ENCODE measurements around the gene VRK2. TPM values are rescaled to one million over a fixed set of nuclear protein-coding genes. Genes with fewer than 3 reads are reported as not detected.
"Not testable (repeated sequence)": the region's sequence is repeated elsewhere in the genome, so short reads cannot be mapped to it uniquely, and the experiment has no call there.

The VRK2 gene
- total RNA-seq, 2 donors from 2014 or later = 18.1 to 19.2 TPM

DNA sequence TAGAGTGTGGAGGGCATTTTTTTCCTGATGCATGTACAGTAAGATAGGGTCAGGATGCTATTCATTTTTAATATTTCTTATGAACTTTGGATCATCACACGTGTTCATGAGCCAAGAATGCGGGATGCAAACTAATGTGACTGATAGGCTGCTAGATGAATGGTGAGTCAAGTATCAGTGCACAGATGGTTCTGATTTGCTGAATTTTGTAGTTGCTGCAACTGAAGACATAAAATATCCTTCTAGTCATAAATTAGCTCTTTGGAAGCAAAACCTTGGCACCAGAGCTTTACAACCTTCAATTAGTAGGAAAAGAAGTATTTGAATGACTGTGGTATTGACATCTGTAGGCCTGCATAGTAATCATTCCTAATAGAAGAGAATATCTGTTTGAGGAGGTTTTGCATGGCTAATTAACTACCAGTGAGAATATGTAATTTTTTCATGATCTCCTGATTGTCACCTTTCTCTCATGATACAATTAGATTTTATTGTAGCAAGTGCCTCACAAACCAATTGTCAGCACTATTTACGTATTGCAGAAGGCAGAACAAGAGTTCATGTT is 94.0 kb downstream of the VRK2 start:
- no peaks in the 10 kb centered on the region for H3K9me3 ChIP-seq
- H3K36me3 ChIP-seq = no peaks in the 10 kb centered on the region
- 78% methylated on average over 3 of the region's 3 CpGs for WGBS
- no peaks in the 10 kb centered on the region for H3K27me3 ChIP-seq (replicated peaks; ENCODE audit: insufficient read depth)
- TF ChIP-seq, protein P1, sequence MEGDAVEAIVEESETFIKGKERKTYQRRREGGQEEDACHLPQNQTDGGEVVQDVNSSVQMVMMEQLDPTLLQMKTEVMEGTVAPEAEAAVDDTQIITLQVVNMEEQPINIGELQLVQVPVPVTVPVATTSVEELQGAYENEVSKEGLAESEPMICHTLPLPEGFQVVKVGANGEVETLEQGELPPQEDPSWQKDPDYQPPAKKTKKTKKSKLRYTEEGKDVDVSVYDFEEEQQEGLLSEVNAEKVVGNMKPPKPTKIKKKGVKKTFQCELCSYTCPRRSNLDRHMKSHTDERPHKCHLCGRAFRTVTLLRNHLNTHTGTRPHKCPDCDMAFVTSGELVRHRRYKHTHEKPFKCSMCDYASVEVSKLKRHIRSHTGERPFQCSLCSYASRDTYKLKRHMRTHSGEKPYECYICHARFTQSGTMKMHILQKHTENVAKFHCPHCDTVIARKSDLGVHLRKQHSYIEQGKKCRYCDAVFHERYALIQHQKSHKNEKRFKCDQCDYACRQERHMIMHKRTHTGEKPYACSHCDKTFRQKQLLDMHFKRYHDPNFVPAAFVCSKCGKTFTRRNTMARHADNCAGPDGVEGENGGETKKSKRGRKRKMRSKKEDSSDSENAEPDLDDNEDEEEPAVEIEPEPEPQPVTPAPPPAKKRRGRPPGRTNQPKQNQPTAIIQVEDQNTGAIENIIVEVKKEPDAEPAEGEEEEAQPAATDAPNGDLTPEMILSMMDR (IDR thresholded peaks at IDR 0.05) = no peak
- TF ChIP-seq POLR2AphosphoS5 (IDR thresholded peaks at IDR 0.05) = no peak
- TF ChIP-seq POLR2A (IDR thresholded peaks at IDR 0.05) = no peak
- H3K4me1 ChIP-seq (replicated peaks) = no peaks in the 10 kb centered on the region
- H3K4me3 ChIP-seq = no peak overlapping the region
- H3K27ac ChIP-seq = no peak overlapping the region
- no peak for DNase-seq (ENCODE audit: low spot score)
- intact Hi-C loops (cut with DNase I) = no loop called here

DNA sequence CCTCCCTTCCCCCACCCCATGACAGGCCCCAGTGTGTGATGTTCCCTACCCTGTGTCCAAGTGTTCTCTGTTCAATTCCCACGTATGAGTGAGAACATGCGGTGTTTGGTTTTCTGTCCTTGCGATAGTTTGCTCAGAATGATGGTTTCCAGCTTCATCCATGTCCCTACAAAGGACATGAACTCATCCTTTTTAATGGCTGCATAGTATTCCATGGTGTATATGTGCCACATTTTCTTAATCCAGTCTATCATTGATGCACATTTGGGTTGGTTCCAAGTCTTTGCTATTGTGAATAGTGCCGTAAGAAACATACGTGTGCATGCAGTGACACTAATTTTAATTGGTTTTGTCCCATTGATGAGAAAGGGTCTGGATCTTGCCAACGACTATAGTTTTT is 99.2 kb downstream of the VRK2 start:
- DNase-seq (ENCODE audit: low spot score); H3K4me3 ChIP-seq; H3K27me3 ChIP-seq (replicated peaks; ENCODE audit: insufficient read depth); intact Hi-C loops (cut with DNase I); H3K4me1 ChIP-seq (replicated peaks); H3K9me3 ChIP-seq; H3K36me3 ChIP-seq; H3K27ac ChIP-seq: not testable (repeated sequence)
- WGBS = 98% methylated on average over 6 of the region's 6 CpGs

DNA sequence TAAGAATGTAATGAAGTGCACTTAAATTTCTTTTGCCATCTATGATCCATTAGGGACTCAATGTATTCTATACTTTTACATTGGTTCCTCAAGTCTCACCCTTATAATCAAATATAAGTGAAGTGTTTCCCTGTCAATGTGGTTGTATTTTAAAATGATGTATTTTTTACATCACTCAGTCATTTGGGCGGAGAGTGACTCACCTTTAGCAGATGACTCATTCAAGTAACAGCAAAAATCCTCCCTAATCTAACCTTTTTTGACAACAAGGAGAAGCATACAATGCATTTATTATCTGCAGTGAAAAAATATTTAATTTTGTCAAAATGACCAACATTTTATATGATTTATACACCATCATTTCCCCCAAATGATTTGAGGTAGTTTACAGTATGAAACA is 100.1 kb downstream of the VRK2 start:
- H3K4me1 ChIP-seq (replicated peaks) = no peaks in the 10 kb centered on the region
- H3K27ac ChIP-seq = no peak overlapping the region
- H3K9me3 ChIP-seq = no peaks in the 10 kb centered on the region
- H3K36me3 ChIP-seq = peaks cover 0 to 2% of the 10 kb centered on the region in 2 donors
- WGBS = 89% methylated on average over 1 of the region's 1 CpG
- no peak for TF ChIP-seq POLR2AphosphoS5 (IDR thresholded peaks at IDR 0.05)
- TF ChIP-seq, protein P1 (IDR thresholded peaks at IDR 0.05) = no peak
- TF ChIP-seq POLR2A (IDR thresholded peaks at IDR 0.05) = no peak
- H3K27me3 ChIP-seq (replicated peaks; ENCODE audit: insufficient read depth) = no peaks in the 10 kb centered on the region
- no peak for DNase-seq (ENCODE audit: low spot score)
- no peak overlapping the region for H3K4me3 ChIP-seq
- intact Hi-C loops (cut with DNase I) = no loop called here

DNA sequence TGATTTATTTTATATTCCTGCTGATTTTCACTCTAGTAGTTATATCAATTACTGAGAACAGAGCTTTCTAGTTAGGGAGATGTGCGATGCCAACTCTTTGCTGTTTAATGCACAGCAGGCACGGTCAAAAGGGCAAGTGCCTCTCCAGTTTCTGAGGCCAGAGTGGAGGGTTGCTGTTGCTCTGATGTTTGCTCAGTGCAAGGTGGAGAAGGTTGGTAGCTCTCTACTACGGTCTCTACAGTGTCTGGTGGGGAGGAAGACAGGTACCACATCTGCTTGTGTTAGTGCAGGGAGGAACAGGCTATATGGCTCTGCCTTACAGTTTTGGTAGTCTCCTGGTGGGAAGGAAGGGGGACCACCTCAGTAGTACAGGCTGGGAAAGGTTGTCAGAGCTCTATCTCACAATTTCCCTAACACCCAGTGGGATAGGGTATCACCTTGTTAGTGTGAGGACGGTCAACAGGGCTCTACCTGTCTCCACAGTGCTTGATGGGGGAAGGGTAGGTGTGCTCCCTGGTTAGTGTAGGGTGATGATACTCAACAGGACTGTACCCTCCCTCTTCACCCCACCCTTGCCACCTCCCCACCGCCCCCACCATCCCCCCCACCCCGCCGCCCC is 108.7 kb downstream of the VRK2 start:
- no peak overlapping the region for H3K27ac ChIP-seq
- WGBS = 91% methylated on average over 7 of the region's 7 CpGs
- H3K4me3 ChIP-seq = no peak overlapping the region
- no peak for TF ChIP-seq POLR2AphosphoS5 (IDR thresholded peaks at IDR 0.05)
- no peaks in the 10 kb centered on the region for H3K4me1 ChIP-seq (replicated peaks)
- intact Hi-C loops (cut with DNase I) = no loop called here
- DNase-seq (ENCODE audit: low spot score) = no peak
- no peaks in the 10 kb centered on the region for H3K36me3 ChIP-seq
- H3K27me3 ChIP-seq (replicated peaks; ENCODE audit: insufficient read depth) = no peaks in the 10 kb centered on the region
- no peaks in the 10 kb centered on the region for H3K9me3 ChIP-seq

DNA sequence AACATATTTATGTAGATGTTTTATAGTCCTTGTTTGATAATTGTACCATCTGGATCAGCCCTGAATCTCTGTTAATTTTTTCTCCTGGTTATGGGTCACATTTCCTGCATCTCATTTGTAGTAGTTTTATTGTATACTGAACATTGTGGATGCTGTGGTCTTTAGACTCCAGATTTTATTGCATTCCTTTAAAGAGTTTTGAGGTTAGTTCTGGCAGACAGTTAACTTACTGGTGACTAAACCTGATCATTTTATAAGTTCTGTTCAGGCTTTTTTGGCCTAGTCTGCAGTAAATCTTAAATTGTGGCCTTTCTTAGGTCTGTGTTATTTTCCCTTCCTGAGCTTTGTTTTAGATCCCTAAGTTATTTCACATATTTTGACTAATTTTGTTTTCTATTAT is 110.2 kb downstream of the VRK2 start:
- Histone ChIP-seq H3K4me3 (no peak overlapping the region), H3K27ac (no peak overlapping the region), H3K36me3 (no peaks in the 10 kb centered on the region), H3K27me3 (replicated peaks; ENCODE audit: insufficient read depth) (no peaks in the 10 kb centered on the region), H3K9me3 (no peaks in the 10 kb centered on the region), H3K4me1 (replicated peaks) (no peaks in the 10 kb centered on the region)
- intact Hi-C loops (cut with DNase I) = no loop called here
- TF ChIP-seq, protein P1 (IDR thresholded peaks at IDR 0.05) = no peak
- TF ChIP-seq POLR2A (IDR thresholded peaks at IDR 0.05) (no peak), POLR2AphosphoS5 (IDR thresholded peaks at IDR 0.05) (no peak)
- no peak for DNase-seq (ENCODE audit: low spot score)

DNA sequence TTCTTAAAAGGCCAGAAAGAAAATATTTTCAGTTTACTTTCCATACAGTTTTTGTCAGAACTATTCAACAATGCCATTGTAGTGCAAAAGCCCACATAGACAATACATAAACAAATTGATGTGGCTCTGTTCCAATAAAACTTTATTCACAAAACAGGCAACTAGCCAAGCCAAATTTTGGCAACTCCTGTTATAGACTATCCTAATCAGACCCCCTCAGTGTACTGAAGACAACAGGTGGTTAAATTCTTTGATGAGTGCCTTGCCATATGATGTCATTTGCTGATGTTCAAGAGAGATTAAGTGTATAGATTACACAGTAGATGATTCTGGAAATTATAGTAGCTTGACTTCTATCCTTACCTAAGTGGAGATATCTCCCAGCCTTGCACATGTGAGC is 111.1 kb downstream of the VRK2 start:
- no peak overlapping the region for H3K27ac ChIP-seq
- no peaks in the 10 kb centered on the region for H3K4me1 ChIP-seq (replicated peaks)
- no peak overlapping the region for H3K4me3 ChIP-seq
- TF ChIP-seq, protein P1 (IDR thresholded peaks at IDR 0.05) = no peak
- TF ChIP-seq POLR2A (IDR thresholded peaks at IDR 0.05) = no peak
- no peak for TF ChIP-seq POLR2AphosphoS5 (IDR thresholded peaks at IDR 0.05)
- no peaks in the 10 kb centered on the region for H3K36me3 ChIP-seq
- DNase-seq (ENCODE audit: low spot score) = no peak
- intact Hi-C loops (cut with DNase I) = no loop called here
- no peaks in the 10 kb centered on the region for H3K9me3 ChIP-seq
- no peaks in the 10 kb centered on the region for H3K27me3 ChIP-seq (replicated peaks; ENCODE audit: insufficient read depth)
